Ovary (tissue), 9 donors: ENCODE data around the gene CD151. TPM values are rescaled to one million over a fixed set of nuclear protein-coding genes. Genes with fewer than 3 reads are reported as not detected.

ENCODE experiments used
- DNase-seq, 5 donors: peaks; one replicate each; pipeline ENCODE4 v3.0.0-alpha.2; 2019 to 2020
- H3K27ac ChIP-seq, 2 donors: fragments of 200-600 bp; one replicate each; pipeline versions ENCODE4 v1.5.1 to v1.8.0; 2019 to 2022
- H3K27me3 ChIP-seq: fragments of 200-600 bp; one replicate; pipeline ENCODE4 v1.8.0; 2022
- H3K36me3 ChIP-seq: fragments of 200-600 bp; sonication (generic); one replicate; pipeline ENCODE4 v1.5.1; 2019
- H3K4me1 ChIP-seq: one replicate; pipeline ENCODE4 v1.8.1; 2013; ENCODE audit warnings: mild to moderate bottlenecking, moderate library complexity; ENCODE audit not compliant: insufficient read depth
- H3K4me3 ChIP-seq: fragments of 200-600 bp; sonication (generic); one replicate; pipeline ENCODE4 v1.5.1; 2017
- H3K9me3 ChIP-seq, 2 donors: fragments of 200-600 bp in 1 of 2; sonication (generic) in 1 of 2; one replicate each; pipeline versions ENCODE4 v1.5.1 to v1.8.1; 2013 to 2019; ENCODE audit warnings: mild to moderate bottlenecking in 1 of 2, moderate library complexity in 1 of 2
- CTCF ChIP-seq, 3 donors: fragments of 450-650 bp in 2 of 3; fragments of 200-600 bp in 1 of 3; IDR thresholded peaks; one replicate each; pipeline versions ENCODE4 v1.5.1 to v1.8.0; 2016 to 2022; ENCODE audit warnings: antibody characterized with exemption in 3 of 3, mild to moderate bottlenecking in 1 of 3
- EP300 ChIP-seq: sonication (generic); formaldehyde crosslinking; IDR thresholded peaks from one replicate; pipeline ENCODE4 v1.6.1; 2017; ENCODE audit warnings: antibody characterized with exemption
- POLR2A ChIP-seq: fragments of 450-650 bp; IDR thresholded peaks from one replicate; pipeline ENCODE4 v1.6.1; 2017; ENCODE audit warnings: antibody characterized with exemption, mild to moderate bottlenecking, moderate library complexity
- whole genome bisulfite sequencing, 3 donors: extraction: QIAGEN DNeasy Blood & Tissue Kit in 1 of 3; methylation state at CpG; one replicate each; pipeline versions ENCODE4 v1.1.5 to v1.1.7; 2013 to 2017; 5-methylcytosine and 5-hydroxymethylcytosine counted together
- intact Hi-C, 4 donors: fragments of 100-400 bp; cut with DNase I; formaldehyde crosslinking; loops; one replicate each; pipeline versions ENCODE4 v1.11.0 to v1.15.1; 2022 to 2023
- polyA plus RNA-seq, 2 donors: library from polyadenylated mRNA; stranded (reverse); fragments of 200-250 nt in 1 of 2; fragments of 350-450 nt in 1 of 2; fragmentation: Illumina TruSeq in 1 of 2; extraction: RNeasy Lipid Tissue Mini Kit (QIAGEN cat#74804) in 1 of 2; gene quantifications; one replicate each; pipeline ENCODE4 v1.2.3, GENCODE V29; 2013 to 2014
- total RNA-seq, 7 donors: library from RNA; depleted of rRNA in 2 of 7; stranded (reverse); fragments of >200 nt in 2 of 7; fragmentation: NEBNext Ultra II Directional in 3 of 7; extraction: Animal tissue kit (Norgen Biotek cat#: 25700) in 3 of 7; gene quantifications; one replicate each; pipeline versions ENCODE4 v1.1.0 to v1.2.4, GENCODE V29; 2016 to 2023
- donor health status: DM: no; HTN: no; CAD: no; lungs with moderate emphysema.
- donor health status: DM: no; HTN: no; CAD: no.
- donor health status: Bipolar disorder and iron deficiency.
- donor health status: DM: yes; HTN: yes; CAD: no.
- donor health status: DM: no; HTN: no; CAD: no.
- donor health status: DM: yes; HTN: yes; CAD: no.

Gene CD151
- total and polyA plus RNA-seq, 9 donors: 32.9 to 243 (median 168) TPM

- H3K9me3 ChIP-seq: no peaks in the 10 kb centered on the region
- peaks cover 2% of the 10 kb centered on the region for H3K36me3 ChIP-seq
- H3K27ac ChIP-seq: no peak overlapping the region
- peak overlapping the region; percentile 86 for H3K4me3 ChIP-seq
- intact Hi-C loops: no loop called here
- H3K4me1 ChIP-seq: peaks cover 14% of the 10 kb centered on the region
- TF ChIP-seq POLR2A (no peak), EP300 (no peak), CTCF (IDR thresholded peaks at IDR 0.05) (no peak)
- peak in 3 of 5 donors; percentile 54 to 61 (median 59) for DNase-seq
- no peaks in the 10 kb centered on the region for H3K27me3 ChIP-seq
- WGBS, 3 donors: 40 to 50% (median 43%) methylated on average over 11 of the region's 11 CpGs
Observed at GRCh38 chr11:820655-821511, 11.9 kb upstream of the CD151 start.

DNA sequence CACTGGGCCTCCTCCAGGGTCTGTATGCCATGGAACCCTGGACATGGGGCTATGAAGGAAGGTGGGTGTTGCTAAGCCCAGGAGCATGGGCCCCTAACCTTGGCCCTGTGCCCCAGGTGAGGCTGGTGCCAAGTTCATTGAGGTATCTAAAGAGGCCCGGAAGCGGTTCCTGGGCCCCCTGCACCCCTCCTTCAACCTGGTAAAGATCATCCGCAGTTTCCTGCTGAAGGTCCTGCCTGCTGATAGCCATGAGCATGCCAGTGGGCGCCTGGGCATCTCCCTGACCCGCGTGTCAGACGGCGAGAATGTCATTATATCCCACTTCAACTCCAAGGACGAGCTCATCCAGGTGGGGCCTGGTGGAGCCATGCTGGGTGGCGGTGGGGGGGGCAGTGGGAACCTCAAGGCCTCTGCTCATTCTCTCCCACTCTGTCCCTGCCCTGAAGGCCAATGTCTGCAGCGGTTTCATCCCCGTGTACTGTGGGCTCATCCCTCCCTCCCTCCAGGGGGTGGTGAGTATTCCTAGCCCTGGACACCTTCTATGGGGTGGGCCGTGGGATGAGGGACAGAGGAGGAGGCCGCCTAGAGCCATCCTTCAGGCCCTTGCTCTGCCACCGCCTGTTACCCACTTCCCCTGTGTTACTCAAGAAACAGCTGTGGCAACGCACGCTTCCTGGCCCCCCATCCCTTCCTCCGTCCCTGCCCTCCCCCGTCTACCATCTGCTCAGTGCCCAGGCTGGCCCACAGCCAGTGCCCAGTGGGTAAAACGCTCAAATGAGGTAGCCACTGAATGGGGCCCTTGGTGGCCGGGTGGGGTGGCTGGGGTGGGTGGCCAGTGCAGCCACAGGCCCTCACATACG lies 11.0 kb upstream of the CD151 start:
- Histone ChIP-seq H3K4me3 (no peak overlapping the region), H3K4me1 (peaks cover 14% of the 10 kb centered on the region), H3K27ac (no peak overlapping the region), H3K9me3 (no peaks in the 10 kb centered on the region), H3K36me3 (peaks cover 2% of the 10 kb centered on the region), H3K27me3 (no peaks in the 10 kb centered on the region)
- WGBS, 3 donors: 77 to 79% (median 78%) methylated on average over 20 to 22 of the region's 22 CpGs
- intact Hi-C loops: no loop called here
- no peak for TF ChIP-seq POLR2A
- TF ChIP-seq EP300: no peak
- no peak for TF ChIP-seq CTCF (IDR thresholded peaks at IDR 0.05)
- peak in 2 of 5 donors; percentile 50 to 62 for DNase-seq

GRCh38 chr11:823441-824291 lies 9.1 kb upstream of the CD151 start:
- Histone ChIP-seq H3K4me3 (no peak overlapping the region), H3K27ac (no peak overlapping the region), H3K27me3 (no peaks in the 10 kb centered on the region), H3K9me3 (no peaks in the 10 kb centered on the region), H3K36me3 (peaks cover 2% of the 10 kb centered on the region), H3K4me1 (peaks cover 14% of the 10 kb centered on the region)
- 84 to 88% (median 85%) methylated on average over 53 of the region's 53 CpGs for WGBS, 3 donors
- TF ChIP-seq POLR2A (no peak), CTCF (IDR thresholded peaks at IDR 0.05) (no peak), EP300 (no peak)
- intact Hi-C loops: no loop called here
- DNase-seq: no peak
